ENCODE measurements around the gene PLEKHA6. TPM values are rescaled to one million over a fixed set of nuclear protein-coding genes. Genes with fewer than 3 reads are reported as not detected.

Gene PLEKHA6
- total and polyA plus RNA-seq, 2 of the 4 experiments (the other 2 are of a cell fraction): 8.2 to 19.9 TPM

GRCh38 chr1:204342310-204342709 is 17.4 kb downstream of the PLEKHA6 start:
- CTCF ChIA-PET: interaction anchor here (1.2 to 1.7 kb wide), 3 partner anchors 15 to 18 kb away, joined by 3 to 5 read pairs (median 5); partner anchors contain the start of gene PLEKHA6

More at GRCh38 chr1:204342310-204342709, 17.4 kb downstream of the PLEKHA6 start:
- Histone ChIP-seq H4K91ac (ENCODE audit: insufficient read depth, low read depth, low read length) (peak overlapping the region; percentile 10; the same call in 1 of the 2 replicates), H3K4me1 (ENCODE audit: control insufficient read depth, insufficient read depth, low read length) (peaks cover 36% of the 10 kb centered on the region), H3K9me3 (ENCODE audit: control insufficient read depth, insufficient read depth, low read length) (no peaks in the 10 kb centered on the region), H3K4ac (ENCODE audit: low read depth, low read length) (no peak overlapping the region), H3K27ac (ENCODE audit: insufficient read depth, low read length) (no peak overlapping the region), H2AFZ (replicated peaks; ENCODE audit: low read length, poor library complexity) (no peak overlapping the region), H2AK5ac (ENCODE audit: low read depth, low read length) (no peak overlapping the region), H3K9me1 (ENCODE audit: insufficient read depth, low read length) (peaks cover 10% of the 10 kb centered on the region; the same call in 1 of the 2 replicates), H3K27me3 (ENCODE audit: control insufficient read depth, insufficient read depth, low read length) (no peaks in the 10 kb centered on the region), H3K9ac (ENCODE audit: low read depth, low read length) (no peak overlapping the region), H2BK120ac (ENCODE audit: low read depth, low read length) (no peak overlapping the region), H3K23ac (ENCODE audit: low read depth, low read length) (no peak overlapping the region), H3K18ac (ENCODE audit: low read depth, low read length) (no peak overlapping the region), H3K56ac (ENCODE audit: extremely low read depth, insufficient read depth, low read length) (no peak overlapping the region), H4K20me1 (ENCODE audit: insufficient read depth, low read length) (no peaks in the 10 kb centered on the region), H4K8ac (ENCODE audit: low read depth in 2 of 2, low read length in 2 of 2) (no peak overlapping the region), H2BK5ac (ENCODE audit: low read depth, low read length, poor library complexity, severe bottlenecking) (no peak overlapping the region), H2BK15ac (ENCODE audit: low read depth, low read length) (no peak overlapping the region; the same call in 2 of the 3 replicates), H4K5ac (ENCODE audit: low read depth, low read length) (no peak overlapping the region), H3K36me3 (ENCODE audit: control insufficient read depth, insufficient read depth, low read length) (no peaks in the 10 kb centered on the region), H2BK20ac (ENCODE audit: low read depth, low read length) (no peak overlapping the region), H2AK9ac (replicated peaks; ENCODE audit: low read depth, low read length, poor library complexity) (no peak overlapping the region), H3K4me2 (ENCODE audit: low read depth, low read length) (no peak overlapping the region), H3K79me1 (ENCODE audit: low read depth in 1 of 2, low read length in 2 of 2) (no peaks in the 10 kb centered on the region), H3K14ac (replicated peaks; ENCODE audit: low read depth, low read length) (no peak overlapping the region), H3K4me3 (ENCODE audit: insufficient read depth, low read depth, low read length) (no peak overlapping the region)
- intact Hi-C loops (cut with micrococcal nuclease) (no loop called here), dilution Hi-C loops (cut with HindIII; ENCODE audit: low sequenced_read_pairs, unreplicated experiment) (no loop called here), in situ Hi-C loops (cut with MboI; ENCODE audit: low sequenced_read_pairs) (no loop called here)
- ATAC-seq (ENCODE audit: low read depth) (no peak), DNase-seq (no peak)
- TF ChIP-seq POLR2A (IDR thresholded peaks at IDR 0.05; ENCODE audit: low read depth, low read length) (no peak), MAZ (IDR thresholded peaks at IDR 0.05; ENCODE audit: borderline replicate concordance, low read depth, low read length) (no peak), CTCF (conservative IDR thresholded peaks at IDR 0.05; ENCODE audit: low read depth, low read length) (no peak), MXI1 (IDR thresholded peaks at IDR 0.05; ENCODE audit: borderline replicate concordance, low read depth, low read length) (no peak), RAD21 (IDR thresholded peaks at IDR 0.05; ENCODE audit: low read length) (no peak), USF2 (IDR thresholded peaks at IDR 0.05; ENCODE audit: low read depth, low read length) (no peak), ELK1 (IDR thresholded peaks at IDR 0.05; ENCODE audit: borderline replicate concordance, low read depth, low read length) (no peak), NFE2L2 (IDR thresholded peaks at IDR 0.05; ENCODE audit: low read depth, low read length) (no peak), RFX5 (IDR thresholded peaks at IDR 0.05; ENCODE audit: low read depth, low read length) (no peak), FOS (IDR thresholded peaks at IDR 0.05; ENCODE audit: low read depth, low read length) (no peak), RCOR1 (IDR thresholded peaks at IDR 0.05; ENCODE audit: insufficient replicate concordance, low read length) (no peak), SMC3 (IDR thresholded peaks at IDR 0.05; ENCODE audit: low read depth, low read length) (no peak), MAFK (IDR thresholded peaks at IDR 0.05; ENCODE audit: low read depth, low read length) (no peak), CEBPB (IDR thresholded peaks at IDR 0.05; ENCODE audit: low read depth, low read length) (no peak), BHLHE40 (IDR thresholded peaks at IDR 0.05; ENCODE audit: low read depth, low read length) (no peak), CHD1 (IDR thresholded peaks at IDR 0.05; ENCODE audit: low read depth, low read length) (no peak)
- BruUV-seq (replicated peaks): no TSS peak
- POLR2A ChIA-PET (ENCODE audit: unreplicated experiment): no interaction called here
- WGBS, 2 experiments (ENCODE audit: extremely low coverage in 2 of 2, insufficient read length in 1 of 2): no CpG with 5 or more reads among the region's 2 CpGs

Data from IMR-90 (cell line).